Occipital lobe (tissue), 2 donors: Measurements from ENCODE around the gene OR1I1. TPM values are rescaled to one million over a fixed set of nuclear protein-coding genes. Genes with fewer than 3 reads are reported as not detected.
A peak's percentile ranks its signal among the peaks of the same experiment; 100 is the strongest.

Experiments used
- DNase-seq: peaks from one replicate; lab custom pipeline; 2025; lab: John Stamatoyannopoulos, UW
- total RNA-seq: library from RNA; depleted of rRNA; stranded (reverse); fragments of >200 nt; gene quantifications from one replicate; pipeline ENCODE4 v1.2.3, GENCODE V29; 2014

The OR1I1 gene
- total RNA-seq, 1 donor from 2014 or later = not detected

- no peak for DNase-seq
These were observed 36.2 kb downstream of the OR1I1 start for GRCh38 chr19:15118248-15118647.

- no peak for DNase-seq
These were observed 36.9 kb downstream of the OR1I1 start for GRCh38 chr19:15118789-15119494.

- DNase-seq = no peak
These were observed 38.4 kb downstream of the OR1I1 start for GRCh38 chr19:15120135-15121026.

- DNase-seq = no peak
These were observed 40.5 kb downstream of the OR1I1 start for GRCh38 chr19:15122331-15123030.

GRCh38 chr19:15123031-15123890 is 41.2 kb downstream of the OR1I1 start:
- no peak for DNase-seq

GRCh38 chr19:15123900-15124299 is 41.9 kb downstream of the OR1I1 start:
- DNase-seq = peak; percentile 53

GRCh38 chr19:15124572-15125231 is 42.7 kb downstream of the OR1I1 start:
- no peak for DNase-seq

GRCh38 chr19:15125232-15126067 is 43.4 kb downstream of the OR1I1 start:
- DNase-seq = peak; percentile 94

- no peak for DNase-seq
These were observed 44.3 kb downstream of the OR1I1 start for GRCh38 chr19:15126131-15126910.

GRCh38 chr19:15128162-15128770 is 46.3 kb downstream of the OR1I1 start:
- no peak for DNase-seq

- DNase-seq = no peak
These were observed 48.0 kb downstream of the OR1I1 start for GRCh38 chr19:15129856-15130585.

GRCh38 chr19:15136234-15136954 is 54.4 kb downstream of the OR1I1 start:
- DNase-seq = no peak

- no peak for DNase-seq
These were observed 55.8 kb downstream of the OR1I1 start for GRCh38 chr19:15137777-15138176.

GRCh38 chr19:15138427-15138826 is 56.4 kb downstream of the OR1I1 start:
- no peak for DNase-seq

GRCh38 chr19:15141143-15141542 is 59.1 kb downstream of the OR1I1 start:
- no peak for DNase-seq

- no peak for DNase-seq
These were observed 60.3 kb downstream of the OR1I1 start for GRCh38 chr19:15142313-15142712.
